Activated T-cell treated with anti-CD3 and anti-CD28 coated beads, Interleukin-2, amount 50 U/mL, for 24 hours (primary cell): ENCODE results near the gene APBA2.

Experiments used
- DNase-seq: peaks from one replicate; pipeline ENCODE4 v3.0.0-alpha.2; 2020
- H3K27ac Mint-ChIP-seq: 2 replicates; pipeline ENCODE4 v1.8.0; 2020; ENCODE audit warnings: mild to moderate bottlenecking, mixed read lengths
- H3K27me3 Mint-ChIP-seq: 2 replicates; pipeline ENCODE4 v1.8.0; 2020; ENCODE audit warnings: mixed read lengths
- H3K36me3 Mint-ChIP-seq: 2 replicates; pipeline ENCODE4 v1.8.0; 2020; ENCODE audit warnings: low read depth, mixed read lengths
- H3K4me1 Mint-ChIP-seq: 2 replicates; pipeline ENCODE4 v1.8.0; 2020; ENCODE audit warnings: low read depth, mixed read lengths
- H3K4me3 Mint-ChIP-seq: 2 replicates; pipeline ENCODE4 v1.8.0; 2020; ENCODE audit warnings: mild to moderate bottlenecking, moderate library complexity, mixed read lengths
- H3K9me3 Mint-ChIP-seq: 2 replicates; pipeline ENCODE4 v1.8.0; 2020; ENCODE audit warnings: mixed read lengths

Gene APBA2

GRCh38 chr15:29105151-29105854, 219.5 kb downstream of the APBA2 start:
- no peak for DNase-seq
- no peak overlapping the region for H3K4me3 Mint-ChIP-seq
- H3K27ac Mint-ChIP-seq: no peak overlapping the region
- H3K36me3 Mint-ChIP-seq: peaks cover 52% of the 10 kb centered on the region
- no peaks in the 10 kb centered on the region for H3K9me3 Mint-ChIP-seq
- peaks cover 7% of the 10 kb centered on the region for H3K4me1 Mint-ChIP-seq
- H3K27me3 Mint-ChIP-seq: no peaks in the 10 kb centered on the region

DNA sequence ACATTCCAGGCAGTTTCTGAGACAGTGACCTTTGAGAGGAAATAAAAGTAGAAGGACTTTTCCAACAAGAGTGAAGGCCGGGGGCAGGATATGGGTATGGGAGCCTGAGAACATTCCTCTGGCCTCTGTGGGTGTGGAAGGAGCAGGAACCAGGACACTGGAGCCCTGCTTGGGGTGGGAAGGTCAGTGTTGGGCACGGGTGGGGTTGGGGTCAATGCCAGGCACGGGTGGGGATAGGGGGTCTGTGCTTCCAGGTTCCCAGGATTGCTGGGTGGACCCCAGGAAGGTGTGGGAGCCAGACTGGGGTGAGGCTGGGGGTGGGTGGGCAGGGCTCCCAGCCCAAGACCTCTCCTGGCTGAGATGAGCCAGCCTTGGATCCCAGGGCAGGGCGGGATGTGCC, 220.3 kb downstream of the APBA2 start:
- no peaks in the 10 kb centered on the region for H3K27me3 Mint-ChIP-seq
- no peak overlapping the region for H3K27ac Mint-ChIP-seq
- H3K4me1 Mint-ChIP-seq: peaks cover 7% of the 10 kb centered on the region
- no peak for DNase-seq
- no peak overlapping the region for H3K4me3 Mint-ChIP-seq
- H3K9me3 Mint-ChIP-seq: no peaks in the 10 kb centered on the region
- peaks cover 46% of the 10 kb centered on the region for H3K36me3 Mint-ChIP-seq

- Mint-ChIP-seq H3K27ac (no peak overlapping the region), H3K36me3 (peaks cover 42% of the 10 kb centered on the region), H3K9me3 (no peaks in the 10 kb centered on the region), H3K4me3 (no peak overlapping the region), H3K4me1 (peaks cover 7% of the 10 kb centered on the region), H3K27me3 (no peaks in the 10 kb centered on the region)
- DNase-seq: no peak
Observed at GRCh38 chr15:29106551-29107290, 220.9 kb downstream of the APBA2 start.

- peaks cover 36% of the 10 kb centered on the region for H3K36me3 Mint-ChIP-seq
Observed at GRCh38 chr15:29107291-29107890, 221.6 kb downstream of the APBA2 start.

DNA sequence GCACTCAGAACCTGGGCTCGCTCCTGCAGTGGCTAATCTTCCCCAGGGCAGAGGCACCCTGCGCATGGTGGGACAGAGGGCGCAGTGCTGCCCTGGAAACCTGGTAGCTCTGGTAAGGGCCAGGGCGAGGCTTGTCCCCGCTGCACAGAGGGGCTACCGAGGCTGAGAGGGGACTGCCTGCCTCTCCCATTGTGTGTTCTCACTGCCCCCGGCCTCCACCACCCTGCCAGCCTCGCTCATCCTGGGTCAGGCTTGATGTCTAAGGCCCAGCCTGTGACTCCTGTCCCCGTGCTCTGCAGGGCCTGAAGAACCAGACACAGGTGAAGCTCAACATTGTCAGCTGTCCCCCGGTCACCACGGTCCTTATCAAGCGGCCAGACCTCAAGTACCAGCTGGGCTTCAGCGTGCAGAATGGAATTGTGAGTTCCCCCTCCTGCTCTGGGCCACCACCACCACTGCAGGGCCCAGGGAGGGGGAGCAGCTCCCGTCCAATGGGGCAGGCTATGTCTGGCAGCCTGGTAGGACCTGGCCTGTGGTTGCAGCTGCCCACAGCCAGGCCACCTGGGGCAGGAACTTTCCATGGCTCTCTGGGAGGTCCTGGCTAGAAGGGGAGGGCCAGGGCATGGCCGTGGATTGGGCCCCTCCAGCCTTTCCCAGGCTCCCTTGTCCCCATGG, 222.3 kb downstream of the APBA2 start:
- Mint-ChIP-seq H3K27me3 (no peaks in the 10 kb centered on the region), H3K4me3 (no peak overlapping the region), H3K27ac (no peak overlapping the region), H3K9me3 (no peaks in the 10 kb centered on the region), H3K36me3 (peaks cover 30% of the 10 kb centered on the region), H3K4me1 (peaks cover 2% of the 10 kb centered on the region)
- DNase-seq: no peak

More at GRCh38 chr15:29107291-29107890, 221.6 kb downstream of the APBA2 start:
- Mint-ChIP-seq H3K9me3 (no peaks in the 10 kb centered on the region), H3K4me3 (no peak overlapping the region), H3K27ac (no peak overlapping the region), H3K27me3 (no peaks in the 10 kb centered on the region), H3K4me1 (peaks cover 7% of the 10 kb centered on the region)
- no peak for DNase-seq

DNA sequence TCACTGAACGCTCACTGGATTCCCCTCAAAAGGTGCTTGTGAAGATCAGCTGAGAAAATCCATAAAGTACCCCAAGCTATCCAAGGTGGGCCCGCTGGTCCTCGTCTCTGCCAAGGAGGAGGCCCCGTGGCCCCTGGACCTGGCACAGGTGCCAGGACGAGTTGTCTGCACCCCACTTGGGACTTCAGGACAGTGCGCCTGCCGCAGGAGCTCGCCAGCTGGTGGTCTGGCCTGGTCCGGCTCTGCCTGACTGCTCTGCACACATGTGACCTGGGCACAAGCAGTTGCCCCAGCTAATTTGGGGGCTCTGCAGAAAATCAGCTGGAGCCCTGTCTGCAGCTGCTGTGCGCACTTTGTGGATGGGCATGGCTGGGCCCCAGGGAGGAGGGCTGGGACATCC, 224.0 kb downstream of the APBA2 start:
- no peak overlapping the region for H3K27ac Mint-ChIP-seq

GRCh38 chr15:29110176-29110575, 224.4 kb downstream of the APBA2 start:
- no peak for DNase-seq
- Mint-ChIP-seq H3K27ac (peak overlapping the region; percentile 29), H3K4me3 (no peak overlapping the region), H3K36me3 (peaks cover 24% of the 10 kb centered on the region), H3K27me3 (no peaks in the 10 kb centered on the region), H3K4me1 (peaks cover 16% of the 10 kb centered on the region), H3K9me3 (no peaks in the 10 kb centered on the region)

More for the DNA sequence above, 224.0 kb downstream of the APBA2 start:
- no peaks in the 10 kb centered on the region for H3K9me3 Mint-ChIP-seq
- no peak for DNase-seq
- H3K27me3 Mint-ChIP-seq: no peaks in the 10 kb centered on the region
- peaks cover 28% of the 10 kb centered on the region for H3K36me3 Mint-ChIP-seq
- no peak overlapping the region for H3K4me3 Mint-ChIP-seq
- H3K4me1 Mint-ChIP-seq: peaks cover 15% of the 10 kb centered on the region

GRCh38 chr15:29110733-29111132, 225.0 kb downstream of the APBA2 start:
- DNase-seq: no peak
- Mint-ChIP-seq H3K9me3 (no peaks in the 10 kb centered on the region), H3K4me1 (peaks cover 19% of the 10 kb centered on the region), H3K36me3 (peaks cover 20% of the 10 kb centered on the region), H3K27ac (peak overlapping the region; percentile 29), H3K27me3 (no peaks in the 10 kb centered on the region), H3K4me3 (no peak overlapping the region)

GRCh38 chr15:29111705-29112281, 226.0 kb downstream of the APBA2 start:
- no peak for DNase-seq
- H3K4me3 Mint-ChIP-seq: no peak overlapping the region
- peaks cover 16% of the 10 kb centered on the region for H3K36me3 Mint-ChIP-seq
- H3K9me3 Mint-ChIP-seq: no peaks in the 10 kb centered on the region
- H3K27me3 Mint-ChIP-seq: no peaks in the 10 kb centered on the region
- H3K4me1 Mint-ChIP-seq: peaks cover 19% of the 10 kb centered on the region
- no peak overlapping the region for H3K27ac Mint-ChIP-seq

- Mint-ChIP-seq H3K4me1 (peaks cover 19% of the 10 kb centered on the region), H3K27ac (no peak overlapping the region), H3K36me3 (peaks cover 8% of the 10 kb centered on the region), H3K9me3 (no peaks in the 10 kb centered on the region), H3K27me3 (no peaks in the 10 kb centered on the region), H3K4me3 (no peak overlapping the region)
- no peak for DNase-seq
Observed at GRCh38 chr15:29113336-29114220, 227.8 kb downstream of the APBA2 start.

DNA sequence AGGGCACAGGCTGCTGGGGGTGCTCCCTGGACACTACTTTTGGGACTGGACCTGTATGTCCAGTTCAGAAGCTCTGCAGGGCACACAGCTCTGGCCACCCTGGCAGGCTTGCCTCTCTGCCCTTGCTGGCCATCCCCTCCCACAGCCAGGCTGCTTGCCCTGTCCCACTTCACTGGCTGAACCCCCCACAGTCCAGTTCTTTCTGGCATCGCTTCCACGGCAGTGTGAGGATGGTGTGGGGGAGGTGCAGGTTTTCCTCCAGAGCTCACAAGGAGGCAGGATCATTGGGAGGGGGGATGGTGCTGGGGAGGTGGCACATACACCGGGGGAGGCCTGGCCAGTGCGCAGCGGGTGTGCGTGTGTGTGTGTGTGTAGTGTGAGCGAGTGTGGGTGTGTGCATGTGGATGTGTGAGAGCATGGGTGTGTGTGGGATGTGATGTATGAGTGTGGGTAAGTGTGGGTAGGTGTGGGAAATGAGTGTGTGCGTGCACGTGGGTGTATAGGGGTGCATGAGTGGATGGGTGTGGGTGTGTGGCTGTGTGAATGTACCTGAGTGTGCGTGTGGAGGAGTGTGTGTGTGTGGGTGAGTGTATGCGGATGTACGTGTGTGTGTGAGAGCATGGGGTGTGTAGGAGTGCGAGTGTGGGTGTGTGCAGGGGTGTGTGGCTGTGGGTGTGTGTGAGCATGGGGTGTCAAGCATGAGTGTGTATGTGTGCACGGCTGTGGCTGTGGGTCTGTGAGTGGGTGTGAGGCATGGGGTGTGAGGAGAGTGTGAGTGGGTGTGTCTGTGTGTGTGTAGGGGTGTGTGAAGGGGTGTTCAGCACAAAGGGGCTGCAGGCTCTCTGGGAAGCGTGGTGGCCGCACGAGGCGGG, 228.7 kb downstream of the APBA2 start:
- Mint-ChIP-seq H3K27ac (peak overlapping the region; percentile 40), H3K27me3 (no peaks in the 10 kb centered on the region), H3K4me1 (peaks cover 19% of the 10 kb centered on the region), H3K36me3 (peaks cover 2% of the 10 kb centered on the region), H3K4me3 (no peak overlapping the region), H3K9me3 (no peaks in the 10 kb centered on the region)
- DNase-seq: no peak

DNA sequence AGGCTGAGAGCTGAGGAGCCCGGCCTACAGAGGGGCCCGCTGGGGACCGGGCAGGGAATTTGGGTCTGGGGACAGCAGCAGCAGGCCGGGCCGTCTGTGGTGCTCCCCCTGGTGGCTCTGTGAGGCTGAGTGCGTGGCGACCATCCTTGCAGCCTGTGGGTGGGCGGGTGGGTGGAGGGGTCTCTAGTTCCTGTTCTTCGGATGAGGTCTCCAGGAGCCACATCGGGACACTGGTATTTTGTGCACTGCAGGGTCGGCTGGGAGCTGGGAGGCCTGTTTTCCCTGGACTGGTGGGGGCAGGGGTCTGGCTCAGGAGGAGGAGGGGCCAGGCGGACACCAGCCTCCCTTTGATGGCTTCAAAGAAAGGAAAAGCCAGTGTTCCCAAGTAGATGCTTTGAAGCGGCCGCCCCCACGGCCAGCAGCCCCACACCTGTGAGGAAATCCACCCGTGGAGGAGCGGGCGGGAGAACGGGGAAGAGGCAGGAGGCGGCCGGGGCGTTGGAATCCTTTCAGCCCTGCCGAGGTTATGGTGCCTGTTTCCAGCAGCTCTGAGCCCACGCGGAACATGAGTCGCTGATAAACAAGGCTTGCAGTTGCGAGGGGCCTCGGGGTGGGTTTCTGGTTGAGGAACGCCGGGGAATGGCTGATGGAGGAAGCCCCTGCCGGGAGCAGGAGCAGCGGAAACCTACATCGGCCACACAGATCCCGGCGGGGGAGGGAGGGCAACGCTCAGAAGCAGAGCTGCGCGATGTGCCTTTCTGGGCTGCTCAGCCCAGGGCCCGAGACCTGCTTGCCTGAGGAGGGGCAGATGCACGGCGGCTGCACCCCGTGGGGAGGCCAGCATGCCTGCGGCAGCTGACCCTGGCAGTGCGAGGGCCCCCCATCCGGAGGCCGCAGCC, 229.6 kb downstream of the APBA2 start:
- Mint-ChIP-seq H3K4me1 (peaks cover 19% of the 10 kb centered on the region), H3K36me3 (peaks cover 2% of the 10 kb centered on the region), H3K9me3 (no peaks in the 10 kb centered on the region), H3K27me3 (no peaks in the 10 kb centered on the region), H3K4me3 (peak overlapping the region; percentile 12), H3K27ac (no peak overlapping the region)
- DNase-seq: peak; percentile 45
